HG02610 (cell line): Measurements from ENCODE around the gene CATSPER2.
"Not testable (repeated sequence)": the region's sequence is repeated elsewhere in the genome, so short reads cannot be mapped to it uniquely, and the experiment has no call there.

Source experiments
- ATAC-seq: cut with Tn5 transposase; IDR thresholded peaks from one replicate; pipeline ENCODE4 v1.9.1; 2021; ENCODE audit warnings: mild to moderate bottlenecking, moderate library complexity; ENCODE audit not compliant: unreplicated experiment

CATSPER2 gene

DNA sequence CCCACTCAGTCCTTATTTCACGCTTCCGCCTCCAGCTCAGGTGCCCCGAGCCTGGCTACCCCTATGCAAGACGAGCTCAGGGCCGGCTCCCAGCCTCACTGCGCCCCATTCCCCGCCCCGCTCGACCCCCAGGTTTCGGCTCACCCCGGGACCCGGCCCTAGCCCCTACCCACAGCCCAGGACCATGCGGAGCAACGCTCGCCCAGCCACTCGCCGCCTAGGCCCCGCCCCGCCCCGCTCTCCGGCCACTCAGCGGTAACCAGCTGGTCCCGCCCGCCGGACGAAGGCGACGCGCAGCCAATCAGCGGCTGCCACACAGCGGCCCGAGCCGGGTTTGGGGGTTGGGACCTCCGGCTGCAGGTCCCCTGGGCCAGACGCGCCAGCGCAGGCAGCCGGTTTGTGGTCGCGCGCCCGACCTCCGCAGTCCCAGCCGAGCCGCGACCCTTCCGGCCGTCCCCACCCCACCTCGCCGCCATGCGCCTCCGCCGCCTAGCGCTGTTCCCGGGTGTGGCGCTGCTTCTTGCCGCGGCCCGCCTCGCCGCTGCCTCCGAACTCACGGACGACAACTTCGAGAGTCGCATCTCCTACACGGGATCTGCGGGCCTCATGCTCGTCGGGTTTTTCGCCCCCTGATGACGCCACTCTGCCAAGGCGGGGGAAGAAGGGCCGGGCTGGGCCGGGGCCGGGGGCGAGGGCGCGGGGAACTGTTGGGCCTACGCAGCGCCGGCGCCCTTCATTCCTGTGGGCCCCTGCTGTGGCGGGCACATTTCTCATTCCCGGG is at the start of gene CATSPER2:
Gene CATSPER2 (minus strand): TSS at position 196 of the 781 bp plus-strand sequence. CDS start 783 bp downstream, outside the sequence.
- ATAC-seq: no peak

DNA sequence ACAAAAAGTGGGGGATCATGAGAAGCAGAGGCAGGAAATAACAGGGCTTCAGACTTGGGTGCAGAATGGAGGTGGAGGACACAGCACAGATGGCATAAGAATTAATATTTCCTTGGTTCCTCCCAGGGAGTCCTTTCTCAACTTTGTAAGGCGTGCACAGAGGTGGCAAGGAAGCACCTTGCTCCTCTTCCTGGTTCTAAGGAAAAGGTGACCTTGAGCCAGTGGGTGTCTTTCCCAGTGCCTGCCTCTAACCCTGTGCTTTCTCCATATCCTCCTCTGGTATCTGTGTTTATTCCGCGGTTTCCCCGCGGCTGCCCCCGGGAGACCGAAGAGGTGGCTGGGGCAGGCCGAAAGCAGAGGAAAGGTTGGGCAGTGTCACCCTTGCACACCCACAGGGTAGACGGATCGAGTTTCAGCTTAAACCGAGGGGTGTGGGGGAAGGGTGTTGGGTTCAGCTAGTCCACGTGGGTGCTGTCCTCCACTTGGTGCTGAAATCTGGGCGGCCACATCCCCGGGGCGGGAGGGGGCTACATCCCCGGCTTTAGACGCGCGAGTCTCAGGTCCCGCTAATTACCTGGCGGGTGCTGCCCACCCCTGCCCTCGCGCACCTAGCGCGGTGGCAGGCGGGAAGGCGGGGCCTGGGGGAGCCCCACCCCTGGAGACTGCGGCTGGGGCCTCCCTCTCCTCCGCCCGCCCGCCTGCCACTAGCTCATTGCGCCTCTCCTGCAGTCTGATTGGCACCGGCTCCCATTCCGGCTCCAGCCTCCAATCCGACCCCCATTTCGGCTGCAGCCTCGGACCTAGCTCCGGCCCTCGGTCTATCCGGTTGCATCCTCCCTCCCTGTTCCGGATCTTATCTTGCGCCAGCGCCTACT is 44.7 kb upstream of the CATSPER2 start, which contains the start of gene CKMT1A:
Gene CKMT1A (plus strand): TSS at position 712 of the 875 bp plus-strand sequence. CDS start 192 bp downstream, outside the sequence.
- not testable (repeated sequence) for ATAC-seq

DNA sequence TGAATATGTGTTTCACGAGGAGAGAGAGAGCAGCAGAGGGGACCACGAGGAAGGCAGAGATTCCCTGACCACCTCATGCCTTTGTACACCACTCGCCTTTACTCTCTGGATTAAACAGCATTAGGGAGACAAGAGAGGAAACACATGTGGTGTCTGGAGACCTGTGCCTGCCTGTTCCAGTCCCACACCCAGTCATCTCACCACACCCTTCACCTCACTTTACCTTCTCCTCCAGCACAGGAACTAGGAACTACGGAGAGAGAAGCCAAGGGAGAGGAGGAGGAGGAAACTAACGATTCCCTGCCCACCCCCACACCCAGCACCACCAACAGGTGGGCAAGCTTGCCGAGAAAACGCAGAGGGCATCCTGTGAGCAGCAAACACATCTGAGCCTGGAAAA is 44.0 kb upstream of the CATSPER2 start:
- ATAC-seq: not testable (repeated sequence)

DNA sequence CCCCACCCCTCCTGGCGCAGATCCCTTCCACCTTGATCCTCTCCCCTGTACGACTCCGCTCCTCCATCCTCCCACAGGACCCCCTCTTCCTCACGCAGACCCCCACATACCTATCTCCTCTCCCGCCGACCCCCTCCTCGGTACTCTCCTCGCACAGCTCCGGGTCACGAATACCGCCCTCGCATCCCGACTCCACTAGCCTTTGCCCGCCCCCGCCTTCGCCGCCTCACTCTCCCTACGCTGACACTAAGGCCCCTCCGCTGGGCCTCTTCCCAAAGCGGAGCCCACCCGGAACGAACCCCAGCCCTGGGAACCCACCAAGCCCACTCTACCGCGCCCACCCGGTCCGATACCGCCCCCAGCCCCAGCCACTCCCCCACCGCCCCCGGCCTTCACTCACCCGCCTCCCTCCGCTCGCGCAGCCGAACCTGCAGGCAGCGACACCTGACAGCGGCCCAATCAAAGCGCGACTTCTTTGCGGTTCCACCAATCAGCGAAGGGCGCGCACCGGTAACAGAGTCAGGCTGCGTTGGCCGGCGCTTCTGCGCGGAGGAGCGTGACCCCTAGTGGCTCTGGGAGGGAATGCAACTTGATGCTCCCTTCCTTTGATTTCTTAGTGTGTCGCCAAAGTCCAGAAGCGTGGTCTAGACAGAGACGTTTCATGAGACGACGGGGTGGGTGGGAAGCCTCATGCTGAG is 41.1 kb upstream of the CATSPER2 start:
- peak; percentile 98 for ATAC-seq

DNA sequence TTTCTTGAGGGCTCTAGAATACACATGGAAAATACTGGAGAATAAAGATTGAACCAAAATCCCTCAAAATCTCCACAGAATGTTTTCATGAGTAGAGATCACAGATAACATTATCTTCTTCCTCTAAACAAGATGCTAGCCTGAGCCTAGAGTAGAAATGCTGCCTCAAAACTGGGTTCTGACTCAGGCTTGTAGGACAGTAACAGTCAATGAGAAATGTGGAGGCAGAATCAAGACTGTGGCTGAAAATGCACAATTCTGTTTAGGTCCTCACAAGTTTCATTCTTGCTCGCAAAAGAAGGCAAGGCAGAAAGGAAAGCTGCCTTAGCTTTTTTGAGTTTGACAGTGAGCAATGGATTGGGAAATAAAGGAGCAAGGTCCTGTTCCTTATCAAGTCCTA is 25.5 kb upstream of the CATSPER2 start:
- not testable (repeated sequence) for ATAC-seq

DNA sequence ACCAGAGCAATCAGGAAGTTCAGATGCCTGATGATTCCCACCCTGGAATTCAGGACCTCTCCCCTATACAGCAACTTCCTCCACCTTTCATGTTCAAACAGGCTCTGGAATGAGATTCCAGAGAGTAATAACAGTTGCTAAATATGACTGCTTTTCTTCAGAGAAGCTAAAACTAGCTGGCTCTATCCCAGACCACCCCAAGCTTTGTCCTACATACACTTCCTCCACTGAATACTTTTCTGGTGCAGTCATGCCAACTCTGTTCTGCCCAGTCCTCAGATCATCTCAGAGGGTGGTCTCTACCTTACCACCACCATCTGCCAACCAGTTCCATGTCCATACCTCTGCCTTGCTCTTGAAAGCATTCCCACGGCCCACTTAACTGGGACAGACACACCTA is 17.5 kb upstream of the CATSPER2 start:
- not testable (repeated sequence) for ATAC-seq

DNA sequence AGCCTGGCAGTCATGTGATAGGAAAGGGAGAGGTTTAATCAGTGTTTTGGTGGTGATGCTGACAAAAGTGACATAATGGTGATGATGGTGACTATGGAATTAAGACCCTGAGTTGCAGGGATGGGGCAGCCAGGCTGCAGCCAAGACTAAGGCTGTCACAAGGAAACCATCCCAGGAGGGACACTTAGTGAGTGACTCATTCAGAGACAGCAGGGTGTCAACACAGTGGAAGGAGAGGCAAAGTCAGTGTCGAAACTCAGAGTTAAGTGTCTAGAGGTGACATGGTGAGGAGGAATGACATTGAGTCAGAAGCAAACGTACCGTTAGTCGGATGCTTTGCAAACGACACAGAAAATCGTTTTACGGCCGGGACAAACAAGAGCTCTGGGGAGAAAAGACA is 14.7 kb upstream of the CATSPER2 start:
- not testable (repeated sequence) for ATAC-seq

DNA sequence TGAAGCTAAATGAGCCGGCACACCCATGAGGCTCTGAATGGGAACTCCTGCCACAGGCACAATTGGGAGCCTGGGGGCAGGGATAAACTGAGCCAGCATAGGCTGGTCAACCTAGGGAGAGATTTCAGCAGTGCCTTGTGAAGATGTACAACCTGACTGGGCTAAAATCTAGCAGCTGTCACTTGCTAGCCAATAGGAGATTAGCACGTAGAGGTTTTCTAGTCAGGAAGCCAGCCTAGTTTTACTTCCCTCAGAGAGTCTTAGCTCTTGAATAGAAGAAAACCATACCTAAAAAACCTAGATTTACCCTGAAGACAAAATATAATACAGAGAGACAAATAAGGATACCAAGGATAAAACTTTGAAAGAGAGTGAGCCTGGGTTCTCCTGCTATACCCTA is 13.6 kb upstream of the CATSPER2 start:
- ATAC-seq: not testable (repeated sequence)

DNA sequence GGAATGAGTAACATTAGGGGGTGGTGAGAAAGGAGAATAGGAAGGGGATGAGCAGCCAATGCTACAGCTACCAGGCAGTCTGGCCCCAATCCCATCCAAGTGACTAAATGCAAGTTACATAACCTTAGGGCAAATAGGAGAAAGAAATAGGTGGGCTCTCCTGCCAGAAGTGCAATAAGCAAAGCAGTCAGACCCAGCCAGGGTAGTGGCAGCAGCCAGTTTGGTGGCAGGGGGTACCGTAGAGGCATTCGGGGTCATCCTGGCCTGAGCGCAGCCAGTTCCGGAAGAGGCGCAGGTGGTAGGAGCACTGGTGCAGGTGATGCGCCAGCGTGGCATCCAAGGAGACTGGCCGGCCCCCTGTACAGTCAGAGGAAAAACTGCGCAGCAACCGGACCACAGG is 11.1 kb upstream of the CATSPER2 start:
- ATAC-seq: not testable (repeated sequence)

DNA sequence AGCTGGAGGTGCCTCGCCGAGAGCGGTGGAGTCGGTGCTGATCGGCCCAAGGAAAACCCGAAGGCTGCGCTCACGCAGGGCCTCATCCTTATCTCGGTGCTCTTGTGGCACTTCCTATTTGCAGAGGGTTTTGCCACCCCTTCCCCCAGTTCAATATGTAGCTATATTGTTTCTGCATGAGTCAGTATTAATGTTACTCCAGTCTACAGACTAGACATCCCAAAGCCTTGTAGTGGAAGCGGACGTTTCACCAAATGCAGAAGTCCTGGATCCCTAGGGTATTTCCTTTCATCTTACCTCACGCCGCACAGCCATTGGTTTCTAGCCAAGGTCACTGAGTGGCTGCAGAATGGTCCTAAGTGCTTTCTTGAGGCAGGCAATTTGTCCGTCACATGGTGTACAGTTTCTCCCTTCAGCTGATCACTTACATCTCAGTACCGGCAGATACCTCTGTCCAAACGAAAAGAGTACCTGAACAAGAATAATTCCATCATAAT is 834 bp upstream of the CATSPER2 start:
- ATAC-seq: not testable (repeated sequence)

DNA sequence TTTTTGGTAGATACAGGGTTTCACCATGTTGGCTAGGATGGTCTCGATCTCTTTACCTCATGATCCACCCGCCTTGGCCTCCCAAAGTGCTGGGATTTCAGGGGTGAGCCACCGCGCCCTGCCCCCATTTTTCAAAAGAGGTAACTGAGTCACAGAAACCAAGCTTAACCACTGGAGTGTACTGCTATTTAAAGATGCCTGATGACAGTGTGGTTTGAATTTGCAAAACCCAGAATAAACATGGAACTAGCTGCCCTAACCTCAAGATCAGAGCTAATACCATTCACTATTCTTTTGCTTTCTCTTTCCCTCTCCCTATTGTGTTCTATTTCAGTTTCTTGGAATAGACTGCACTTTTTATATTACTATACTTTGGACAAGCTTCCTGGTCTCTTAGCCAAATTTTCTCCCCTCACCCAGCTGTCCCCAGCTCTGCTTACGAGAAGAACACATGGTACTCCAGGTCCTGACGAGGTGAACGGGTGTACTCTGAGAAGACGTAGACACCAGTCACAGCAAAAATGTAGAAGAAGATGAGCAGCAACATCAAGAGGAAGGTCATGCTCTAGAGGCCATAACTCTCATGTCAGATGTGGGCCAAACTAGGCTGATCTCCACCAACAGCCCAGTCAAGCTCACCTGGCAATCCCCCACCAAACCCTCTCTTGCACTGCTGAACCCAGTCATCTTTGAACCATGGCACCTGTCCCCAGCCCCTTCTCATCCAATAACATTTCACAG is 10.0 kb downstream of the CATSPER2 start:
- peak; percentile 83 for ATAC-seq

DNA sequence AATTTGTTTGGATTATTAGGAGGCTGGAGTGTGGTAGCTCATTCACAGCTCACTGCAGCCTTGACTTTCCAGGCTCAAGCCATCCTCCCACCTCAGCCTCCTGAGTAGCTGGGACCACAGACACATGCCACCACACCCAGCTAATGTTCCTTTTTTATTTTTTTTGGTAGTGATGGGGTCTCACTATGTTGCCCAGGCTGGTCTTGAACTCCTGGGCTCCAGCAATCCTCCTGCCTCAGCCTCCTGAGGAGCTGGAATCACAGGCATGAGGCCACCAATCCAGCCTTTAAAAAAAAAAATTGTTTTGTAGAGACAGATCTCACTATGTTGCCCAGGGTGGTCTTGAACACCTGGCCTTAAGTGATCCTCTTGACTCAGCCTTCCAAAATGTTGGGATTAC is 21.7 kb downstream of the CATSPER2 start:
- not testable (repeated sequence) for ATAC-seq

DNA sequence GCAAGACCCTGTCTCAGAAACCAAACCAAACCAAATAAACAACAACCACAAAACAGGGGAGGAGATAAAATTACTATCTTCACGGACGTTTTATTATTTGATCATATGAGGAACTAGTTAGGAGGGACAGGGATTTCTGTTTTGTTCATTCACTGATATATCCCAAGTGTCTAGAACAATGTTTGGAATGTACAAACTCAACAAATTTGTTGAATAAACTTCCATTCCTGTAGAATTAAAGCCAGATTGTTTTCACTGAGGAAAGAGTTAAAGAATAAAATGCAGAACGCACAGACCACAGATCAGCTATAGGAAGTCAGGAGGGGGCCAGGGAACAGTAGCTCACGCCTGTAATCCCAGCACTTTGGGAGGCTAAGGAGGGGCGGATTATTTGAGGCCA is 23.5 kb downstream of the CATSPER2 start:
- ATAC-seq: no peak

DNA sequence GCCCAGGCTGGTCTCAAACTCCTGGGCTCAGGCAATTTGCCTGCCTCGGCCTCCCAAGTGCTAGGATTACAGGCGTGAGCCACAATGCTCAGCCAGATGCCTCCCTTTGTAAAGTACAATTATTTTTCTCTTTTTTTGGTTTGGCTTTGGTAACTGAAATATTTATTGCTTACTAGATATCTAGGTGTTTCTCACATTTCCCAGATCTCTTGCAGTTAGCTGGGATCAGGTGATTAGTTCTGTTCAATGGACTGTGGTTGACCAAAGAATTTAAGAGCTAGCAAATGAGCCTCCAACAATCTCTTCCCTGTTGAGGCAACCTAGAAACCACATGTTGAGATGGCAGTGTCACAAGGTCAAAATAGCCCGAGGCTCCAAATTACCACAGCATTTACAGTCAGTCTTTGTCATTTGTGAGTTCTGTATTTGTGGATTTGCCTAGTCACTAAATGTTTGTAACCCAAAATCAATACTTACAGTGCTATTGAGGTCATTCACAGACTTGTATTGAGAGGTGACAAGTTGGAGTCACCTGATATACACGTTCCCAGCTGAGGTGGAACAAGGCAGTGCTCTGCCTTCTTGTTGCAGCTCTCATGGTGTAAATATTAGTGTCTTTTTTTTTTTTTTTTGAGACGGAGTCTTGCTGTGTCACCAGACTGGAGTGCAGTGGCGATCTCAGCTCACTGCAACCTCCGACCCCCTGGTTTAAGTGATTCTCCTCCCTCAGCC is 26.4 kb downstream of the CATSPER2 start:
- not testable (repeated sequence) for ATAC-seq

DNA sequence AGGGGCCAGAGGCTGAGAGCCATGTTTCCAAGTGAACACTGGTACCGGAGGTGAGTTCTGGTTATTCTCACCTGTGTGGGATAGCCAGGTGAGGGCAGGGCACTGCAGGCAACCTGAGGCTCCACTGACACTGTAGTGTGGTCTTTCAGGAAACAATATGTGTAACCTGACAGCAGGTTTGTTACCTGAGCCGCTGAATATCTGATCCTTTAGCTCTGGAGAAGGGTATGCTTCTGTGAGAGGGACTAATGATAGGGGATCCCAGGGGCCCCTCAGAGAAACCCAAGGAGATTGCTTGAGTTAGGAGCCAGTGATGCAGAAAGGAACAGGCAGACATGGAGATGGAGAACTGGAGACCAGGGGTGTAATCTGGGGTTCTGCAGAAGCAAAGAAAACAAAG is 29.9 kb downstream of the CATSPER2 start, which contains the start of gene STRC:
Gene STRC (minus strand): TSS at position 101 of the 400 bp plus-strand sequence. CDS start 78 bp downstream, at position 23.
- ATAC-seq: not testable (repeated sequence)

DNA sequence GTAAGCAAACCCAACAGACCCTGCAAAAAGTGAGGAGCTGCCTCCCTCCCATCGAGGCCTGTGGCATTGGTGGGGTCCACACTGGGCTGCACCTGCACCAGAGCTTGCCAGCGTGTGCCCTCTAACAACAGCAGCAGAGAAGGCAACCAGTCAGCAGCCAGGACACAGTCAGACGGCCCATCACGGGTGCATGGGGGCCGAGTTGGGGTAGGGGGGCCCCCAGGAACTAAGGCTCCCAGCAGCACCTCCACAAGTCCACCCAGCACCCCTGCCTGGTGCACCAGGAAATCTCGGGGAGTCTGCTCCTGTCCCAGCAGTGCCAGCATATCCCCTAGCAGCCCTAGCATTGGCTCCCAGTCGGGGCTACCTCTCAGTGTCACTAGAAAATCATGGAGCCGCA is 30.9 kb downstream of the CATSPER2 start:
- not testable (repeated sequence) for ATAC-seq

DNA sequence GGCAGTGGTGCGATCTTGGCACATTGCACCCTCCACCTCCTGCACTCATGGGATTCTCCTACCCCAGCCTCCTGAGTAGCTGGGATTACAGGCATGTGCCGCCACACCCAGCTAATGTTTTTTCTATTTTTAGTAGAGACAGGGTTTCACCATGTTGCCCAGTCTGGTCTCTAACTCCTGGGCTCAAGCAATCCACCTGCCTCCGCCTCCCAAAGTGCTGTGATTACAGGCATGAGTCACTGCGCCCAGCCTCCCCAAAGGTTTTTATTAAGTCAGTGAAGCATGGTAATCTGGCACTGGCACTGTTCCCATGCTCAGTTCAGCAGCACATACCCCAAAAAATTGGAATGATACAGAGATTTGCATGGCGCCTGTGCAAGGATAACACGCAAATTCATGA is 46.4 kb downstream of the CATSPER2 start:
- not testable (repeated sequence) for ATAC-seq

DNA sequence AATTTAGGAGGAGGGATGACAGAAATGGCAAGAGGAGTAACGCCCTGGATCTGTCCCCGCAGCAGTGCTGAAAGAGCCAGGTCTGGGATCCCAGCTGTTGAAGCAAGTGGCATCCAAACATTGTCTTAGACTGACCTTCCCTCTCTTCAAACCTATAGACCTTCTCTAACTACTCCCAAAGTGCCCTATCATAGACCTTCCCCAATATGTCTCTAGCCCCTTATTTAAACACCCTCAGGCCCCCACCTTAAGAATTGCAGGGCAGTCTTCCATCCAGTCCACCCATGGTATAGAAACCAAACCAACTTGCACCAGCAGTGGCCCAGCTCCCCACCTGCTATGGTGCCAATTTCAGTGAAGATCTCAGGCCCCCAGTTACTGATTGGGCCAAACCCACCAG is 48.4 kb downstream of the CATSPER2 start:
- not testable (repeated sequence) for ATAC-seq

DNA sequence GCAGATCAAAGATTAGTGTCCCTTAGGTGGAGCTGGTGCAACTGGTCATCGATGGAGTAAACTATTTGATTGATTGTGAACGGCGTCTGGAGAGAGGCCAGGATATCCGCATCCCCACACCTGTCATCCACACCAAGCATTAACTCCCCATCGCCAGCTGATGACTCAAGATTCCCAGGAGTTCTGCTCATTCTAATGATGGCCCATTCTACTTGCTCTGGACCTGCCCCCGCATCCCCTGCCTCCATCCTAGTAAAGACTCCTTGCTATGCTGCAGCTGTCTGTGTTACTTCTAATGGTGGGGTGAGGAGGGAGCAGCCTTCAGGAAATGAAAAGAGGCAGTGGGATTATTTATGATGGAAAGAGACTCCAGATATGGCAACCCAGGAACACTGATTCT is 49.5 kb downstream of the CATSPER2 start:
- ATAC-seq: not testable (repeated sequence)
